Kidney (tissue), 22 donors: ENCODE measurements around the gene WTAP. TPM values are rescaled to one million over a fixed set of nuclear protein-coding genes. Genes with fewer than 3 reads are reported as not detected.

Experiments
- DNase-seq, 5 donors: peaks; one replicate each; pipeline ENCODE4 v3.0.0-alpha.2; 2013 to 2020
- FAIRE-seq: peaks from 2 replicates; lab custom pipeline; 2012; peaks lifted over from hg19 to GRCh38; lab: Jason Lieb, UNC
- H3K27ac ChIP-seq, 2 donors: one replicate each; pipeline ENCODE4 v1.7.0; 2013; ENCODE audit warnings: low read depth in 2 of 2, low read length in 2 of 2, inconsistent platforms in 1 of 2
- H3K27me3 ChIP-seq: one replicate; pipeline ENCODE4 v1.7.1; 2013; ENCODE audit warnings: low read length, inconsistent platforms; ENCODE audit not compliant: control insufficient read depth, insufficient read depth
- H3K36me3 ChIP-seq, 3 donors: one replicate each; pipeline versions ENCODE4 v1.7.0 to v1.7.1; 2013; ENCODE audit warnings: low read length in 3 of 3, control low read depth in 1 of 3, inconsistent platforms in 1 of 3; ENCODE audit not compliant: insufficient read depth in 3 of 3, control insufficient read depth in 2 of 3
- H3K4me1 ChIP-seq, 3 donors: one replicate each; pipeline versions ENCODE4 v1.7.0 to v1.7.1; 2013; ENCODE audit warnings: low read length in 3 of 3, inconsistent platforms in 1 of 3, low read depth in 1 of 3; ENCODE audit not compliant: control insufficient read depth in 2 of 3, insufficient read depth in 2 of 3
- H3K4me3 ChIP-seq, 3 donors: one replicate each; pipeline versions ENCODE4 v1.7.0 to v1.8.1; 2013; ENCODE audit warnings: low read length in 3 of 3, control low read depth in 1 of 3, inconsistent platforms in 1 of 3
- H3K9ac ChIP-seq, 3 donors: one replicate each; pipeline versions ENCODE4 v1.7.0 to v1.7.1; 2013; ENCODE audit warnings: low read length in 3 of 3, control low read depth in 1 of 3, inconsistent platforms in 1 of 3
- H3K9me3 ChIP-seq, 3 donors: one replicate each; pipeline versions ENCODE4 v1.7.0 to v1.7.1; 2013; ENCODE audit warnings: low read length in 3 of 3, control low read depth in 1 of 3, inconsistent platforms in 1 of 3; ENCODE audit not compliant: control insufficient read depth in 2 of 3, insufficient read depth in 1 of 3
- CTCF ChIP-seq: IDR thresholded peaks from 3 replicates; pipeline ENCODE4 v1.5.1; 2012; ENCODE audit warnings: mild to moderate bottlenecking, moderate library complexity, borderline replicate concordance; ENCODE audit not compliant: insufficient read depth; ENCODE audit errors: extremely low read depth
- intact Hi-C: fragments of 100-400 bp; cut with DNase I; formaldehyde crosslinking; loops from one replicate; pipeline ENCODE4 v1.11.1; 2022
- long read RNA-seq, 10 donors: library from polyadenylated mRNA in 1 of 10; unstranded in 1 of 10; transcript quantifications; one replicate each; pipeline ENCODE4 v2.0.0 and lab custom pipeline, GENCODE V29; 2021 to 2026
- polyA plus RNA-seq: library from polyadenylated mRNA; stranded (reverse); fragments of 350-450 nt; fragmentation: Illumina TruSeq; extraction: RNeasy Lipid Tissue Mini Kit (QIAGEN cat#74804); gene quantifications from one replicate; pipeline ENCODE4 v1.2.3, GENCODE V29; 2014; ENCODE audit warnings: low read depth, low replicate concordance; ENCODE audit not compliant: insufficient read depth
- total RNA-seq: library from RNA; stranded (reverse); fragmentation: NEBNext Ultra II Directional; extraction: Animal tissue kit (Norgen Biotek cat#: 25700); gene quantifications from one replicate; pipeline ENCODE4 v1.2.1, GENCODE V29; 2021
- donor health status: control.
- donor health status: control.
- donor health status: control.
- donor health status: control.
- donor health status: control.
- donor health status: DM: yes; HTN: yes; CAD: no.
- donor health status: Normal renal cell carcinoma (clear cell type).

The WTAP gene
- total RNA-seq = 108 TPM
- 63.5 TPM for polyA plus RNA-seq
- long read RNA-seq, donor 1, transcript WTAP-201 (6 exons, 1,622 nt) = major isoform, 17 of 52 reads
- long read RNA-seq, donor 1, partial matches to known transcripts = 28 of 52 reads
- long read RNA-seq, donor 1, other reads (novel, unspliced or antisense) = 0 of 52 reads
- long read RNA-seq, donor 2, transcript WTAP-201 (6 exons, 1,622 nt) = major isoform, 10 of 24 reads
- long read RNA-seq, donor 2, transcript WTAP-206 (8 exons, 2,109 nt) = minor isoform, 7 of 24 reads
- long read RNA-seq, donor 2, partial matches to known transcripts = 0 of 24 reads
- long read RNA-seq, donor 2, other reads (novel, unspliced or antisense) = 0 of 24 reads
- long read RNA-seq, donor 3, transcript WTAP-201 (6 exons, 1,622 nt) = major isoform, 15 of 117 reads
- long read RNA-seq, donor 3, partial matches to known transcripts = 95 of 117 reads
- long read RNA-seq, donor 3, other reads (novel, unspliced or antisense) = 0 of 117 reads
- long read RNA-seq, donor 4, transcript WTAP-201 (6 exons, 1,622 nt) = major isoform, 17 of 32 reads
- long read RNA-seq, donor 4, partial matches to known transcripts = 11 of 32 reads
- long read RNA-seq, donor 4, other reads (novel, unspliced or antisense) = 0 of 32 reads
- long read RNA-seq, donor 5, partial matches to known transcripts = 0 of 2 reads
- long read RNA-seq, donor 5, other reads (novel, unspliced or antisense) = 0 of 2 reads
- long read RNA-seq, donor 6, transcript WTAP-201 (6 exons, 1,622 nt) = major isoform, 27 of 100 reads
- long read RNA-seq, donor 6, partial matches to known transcripts = 69 of 100 reads
- long read RNA-seq, donor 6, other reads (novel, unspliced or antisense) = 0 of 100 reads
- long read RNA-seq, donor 7, transcript WTAP-202 (8 exons, 3,656 nt) = minor isoform, 12 of 63 reads
- long read RNA-seq, donor 7, transcript WTAP-206 (8 exons, 2,109 nt) = major isoform, 22 of 63 reads
- long read RNA-seq, donor 7, transcript WTAP-201 (6 exons, 1,622 nt) = minor isoform, 12 of 63 reads
- long read RNA-seq, donor 7, partial matches to known transcripts = 10 of 63 reads
- long read RNA-seq, donor 7, other reads (novel, unspliced or antisense) = 5 of 63 reads
- long read RNA-seq, donor 8, transcript WTAP-201 (6 exons, 1,622 nt) = major isoform, 22 of 58 reads
- long read RNA-seq, donor 8, partial matches to known transcripts = 28 of 58 reads
- long read RNA-seq, donor 8, other reads (novel, unspliced or antisense) = 0 of 58 reads
- long read RNA-seq, donor 9, transcript WTAP-201 (6 exons, 1,622 nt) = major isoform, 6 of 19 reads
- long read RNA-seq, donor 9, partial matches to known transcripts = 6 of 19 reads
- long read RNA-seq, donor 9, other reads (novel, unspliced or antisense) = 0 of 19 reads
- long read RNA-seq, donor 10, transcript WTAP-201 (6 exons, 1,622 nt) = major isoform, 16 of 34 reads
- long read RNA-seq, donor 10, partial matches to known transcripts = 12 of 34 reads
- long read RNA-seq, donor 10, other reads (novel, unspliced or antisense) = 0 of 34 reads

- Histone ChIP-seq H3K4me3 (peak within 1 kb of the TSS; percentile 78 to 96 (median 85)), H3K4me1 (peaks cover 0 to 25% (median 10%) of the 10 kb centered on the region in 3 donors), H3K36me3 (no peaks in the 10 kb centered on the region), H3K9ac (peak within 1 kb of the TSS; percentile 71 to 97 (median 88)), H3K9me3 (no peaks in the 10 kb centered on the region), H3K27ac (peak within 1 kb of the TSS; percentile 95 to 100), H3K27me3 (no peaks in the 10 kb centered on the region)
- no peak for FAIRE-seq
- intact Hi-C loops = no loop called here
- DNase-seq = peak; percentile 98 to 99 (median 98)
- TF ChIP-seq CTCF = no peak
Observed at GRCh38 chr6:159726918-159727716, at the start of gene WTAP. WTAP (plus strand) TSS chr6:159727506; CDS start chr6:159736266, 8,760 bp downstream.

- no peak overlapping the region for H3K9ac ChIP-seq
- no peak overlapping the region for H3K27ac ChIP-seq
- intact Hi-C loops = no loop called here
- H3K36me3 ChIP-seq = peaks cover 0 to 19% (median 7%) of the 10 kb centered on the region in 3 donors
- H3K27me3 ChIP-seq = no peaks in the 10 kb centered on the region
- DNase-seq (no peak), FAIRE-seq (no peak)
- TF ChIP-seq CTCF = no peak
- H3K4me1 ChIP-seq = no peaks in the 10 kb centered on the region
- no peaks in the 10 kb centered on the region for H3K9me3 ChIP-seq
- H3K4me3 ChIP-seq = no peak overlapping the region
Observed at GRCh38 chr6:159677506-159678165, 49.7 kb upstream of the WTAP start.
